Stomach (tissue), 4 donors: ENCODE results near the gene CCDC158.

Experiments
- CTCF ChIP-seq, 7 experiments: fragments of 450-650 bp in 4 of 7; fragments of 200-600 bp in 3 of 7; sonication (generic) in 3 of 7; IDR thresholded peaks; one replicate each; pipeline ENCODE4 v1.5.1; 2016 to 2019; ENCODE audit warnings: antibody characterized with exemption in 7 of 7, control low read depth in 2 of 7, mild to moderate bottlenecking in 1 of 7
- EP300 ChIP-seq: sonication (generic); formaldehyde crosslinking; IDR thresholded peaks from one replicate; pipeline ENCODE4 v1.6.1; 2017; ENCODE audit warnings: antibody characterized with exemption
- POLR2A ChIP-seq, 4 donors: fragments of 450-650 bp; IDR thresholded peaks; one replicate each; pipeline ENCODE4 v1.6.1; 2016; ENCODE audit warnings: antibody characterized with exemption in 4 of 4, control low read depth in 2 of 4, mild to moderate bottlenecking in 1 of 4, moderate library complexity in 1 of 4
- POLR2AphosphoS5 ChIP-seq, 3 donors: sonication (generic); formaldehyde crosslinking; IDR thresholded peaks; one replicate each; pipeline ENCODE4 v1.6.1; 2016; ENCODE audit warnings: antibody characterized with exemption in 3 of 3

GRCh38 chr4:76365636-76366035, 55.3 kb downstream of the CCDC158 start:
- TF ChIP-seq POLR2A (IDR thresholded peaks at IDR 0.05) (no peak), CTCF (IDR thresholded peaks at IDR 0.05) (no peak), POLR2AphosphoS5 (IDR thresholded peaks at IDR 0.05) (no peak), EP300 (no peak)
